Dermis blood vessel endothelial cell (primary cell): ENCODE results near the gene INO80C. TPM values are rescaled to one million over a fixed set of nuclear protein-coding genes. Genes with fewer than 3 reads are reported as not detected.
"Not testable (repeated sequence)": the region's sequence is repeated elsewhere in the genome, so short reads cannot be mapped to it uniquely, and the experiment has no call there.

Experiments used
- DNase-seq: peaks from one replicate; pipeline ENCODE4 v3.0.0; 2010
- total RNA-seq: library from RNA; depleted of rRNA; stranded (reverse); fragments of >200 nt; gene quantifications from 2 replicates; pipeline ENCODE4 v1.2.3, GENCODE V29; 2014

The INO80C gene
- total RNA-seq, 1 donor from 2014 or later, result 8.7 TPM

DNA sequence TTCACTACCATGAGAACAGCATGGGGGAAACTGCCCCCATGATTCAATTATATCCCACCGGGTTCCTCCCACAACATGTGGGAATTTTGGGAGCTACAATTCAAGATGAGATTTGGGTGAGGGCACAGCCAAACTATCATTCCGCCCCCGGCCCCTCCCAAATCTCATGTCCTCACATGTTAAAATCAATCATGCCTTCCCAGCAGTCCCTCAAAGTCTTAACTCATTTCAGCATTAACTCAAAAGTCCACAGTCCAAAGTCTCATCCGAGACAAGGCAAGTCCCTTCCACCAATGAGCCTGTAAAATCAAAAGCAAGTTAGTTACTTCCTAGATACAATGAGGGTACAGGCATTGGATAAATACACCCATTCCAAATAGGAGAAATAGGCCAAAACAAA lies 10.2 kb downstream of the INO80C start:
- not testable (repeated sequence) for DNase-seq

DNA sequence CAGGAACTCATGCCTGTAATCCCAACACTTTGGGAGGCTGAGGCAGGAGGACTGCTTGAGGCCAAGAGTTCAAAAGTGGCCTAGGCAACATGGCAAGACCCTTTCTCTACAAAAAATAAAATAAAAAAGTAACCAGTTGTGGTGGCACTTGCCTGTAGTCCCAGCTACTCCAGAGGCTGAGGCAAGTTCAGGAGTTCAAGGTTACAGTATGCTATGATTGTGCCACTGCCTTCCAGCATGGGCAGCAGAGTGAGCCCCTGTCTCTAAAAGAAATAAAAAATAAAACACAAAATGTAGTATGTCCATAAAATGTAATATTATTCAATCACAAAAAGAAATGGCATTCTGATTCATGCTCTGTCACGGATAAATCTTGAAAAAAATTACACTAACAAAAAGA lies 11.9 kb downstream of the INO80C start:
- DNase-seq, result no peak

DNA sequence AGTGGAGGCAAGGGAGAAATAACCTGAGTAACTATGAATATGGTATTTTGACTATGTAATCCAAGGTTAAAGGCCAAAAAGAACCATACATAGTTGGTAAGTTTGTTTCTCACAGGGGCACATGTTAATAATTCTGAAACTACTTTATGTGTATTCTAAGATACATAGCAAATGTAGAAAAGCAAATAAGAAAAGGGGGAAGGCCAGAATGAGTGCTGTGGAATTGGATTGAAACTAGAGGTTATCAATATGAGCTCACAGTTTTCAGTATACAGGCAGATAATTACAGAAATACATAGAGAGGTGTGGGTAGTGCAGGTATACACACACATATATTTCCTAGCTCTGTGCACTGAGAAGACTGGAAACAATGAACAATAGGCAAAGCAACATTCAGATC lies 13.7 kb downstream of the INO80C start:
- no peak for DNase-seq

DNA sequence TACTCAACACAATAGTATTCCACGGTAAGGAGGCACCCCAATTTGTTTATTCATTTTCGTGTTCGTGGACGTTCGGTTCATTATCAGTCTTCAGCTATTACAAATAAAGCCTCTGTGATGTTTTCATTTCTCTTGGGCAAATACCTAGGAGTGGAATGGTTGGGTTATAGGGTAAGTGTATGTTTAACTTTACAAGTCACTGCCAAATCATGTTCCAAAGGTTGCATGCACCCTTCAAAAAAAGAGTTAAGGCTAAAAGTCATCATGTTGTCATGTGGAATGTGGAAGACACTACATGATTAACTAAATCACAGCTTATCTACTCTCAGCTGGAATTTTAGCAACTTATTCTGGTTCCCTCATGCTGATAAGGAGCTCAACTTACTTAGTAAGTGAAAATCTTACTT lies 15.8 kb downstream of the INO80C start:
- no peak for DNase-seq

DNA sequence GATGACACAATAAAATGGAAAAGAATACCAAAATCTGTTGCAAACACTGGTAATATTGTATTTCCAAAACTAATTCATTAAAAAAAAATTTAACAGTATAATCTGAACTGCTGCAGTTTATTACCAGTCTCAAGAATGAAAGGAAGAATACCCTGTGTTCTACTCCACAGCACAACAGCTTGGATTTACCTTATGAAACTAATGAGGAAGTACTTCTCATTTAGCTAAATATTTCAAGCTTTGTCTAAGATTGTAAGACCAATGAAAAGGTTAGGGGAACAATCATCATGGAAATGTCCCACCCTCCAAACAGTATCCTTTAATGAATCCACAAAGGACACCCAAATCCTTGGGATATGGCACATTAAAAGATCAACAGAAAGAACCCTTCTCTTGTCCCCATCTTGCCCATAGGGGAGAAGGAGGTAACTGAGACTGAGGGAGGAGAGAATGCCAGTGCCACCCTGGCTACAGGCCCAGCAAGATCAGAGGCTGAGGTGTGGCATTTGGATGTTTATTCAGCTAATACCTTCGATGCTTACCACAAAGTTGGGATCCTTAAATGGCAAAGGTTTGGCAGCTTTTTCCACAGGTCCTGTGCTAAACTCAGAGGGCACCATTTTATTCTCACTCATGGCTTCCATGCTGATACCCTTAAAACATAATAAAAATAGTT lies 17.7 kb downstream of the INO80C start:
- DNase-seq, result no peak

DNA sequence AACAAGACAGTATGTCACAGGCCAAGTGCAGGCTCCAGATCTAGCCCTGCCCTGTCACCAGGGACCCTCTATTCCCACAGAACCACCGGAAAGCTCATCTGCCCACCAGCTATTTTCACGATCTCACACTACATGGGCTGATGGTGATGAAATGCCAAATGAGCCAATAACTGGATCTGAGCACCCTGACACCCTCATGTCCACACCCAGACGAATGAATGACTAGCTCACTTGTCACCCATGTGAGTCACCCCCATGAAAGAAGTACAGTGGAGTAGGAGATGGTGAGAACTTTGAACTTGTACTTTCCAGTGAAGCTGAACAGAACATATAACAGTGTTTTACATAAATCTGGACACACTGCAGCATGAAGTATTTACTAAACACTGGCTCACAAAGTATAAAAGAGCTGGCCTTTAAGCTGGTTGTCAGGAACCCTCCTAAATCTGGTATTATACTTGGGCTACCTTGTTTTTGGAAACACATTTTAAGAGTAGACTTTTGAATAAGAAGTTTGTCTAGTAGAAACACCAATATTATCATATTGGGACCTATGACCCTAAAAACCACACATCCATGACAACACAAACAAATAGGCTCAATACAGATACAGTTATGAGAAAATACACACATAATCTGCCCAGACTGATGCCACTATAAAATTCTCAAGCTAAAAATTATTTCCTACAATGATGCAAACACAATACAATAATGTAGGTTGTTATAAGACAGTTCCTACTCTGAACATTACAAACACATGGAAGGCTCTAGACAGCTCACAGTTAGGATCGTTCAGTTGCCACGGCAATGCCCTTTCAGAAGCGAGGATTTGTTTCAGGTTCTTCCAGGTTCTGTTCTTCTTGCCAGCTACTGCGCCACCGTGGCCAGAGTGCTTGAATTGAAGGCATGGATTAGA lies 19.0 kb downstream of the INO80C start:
- peak; percentile 58 for DNase-seq

DNA sequence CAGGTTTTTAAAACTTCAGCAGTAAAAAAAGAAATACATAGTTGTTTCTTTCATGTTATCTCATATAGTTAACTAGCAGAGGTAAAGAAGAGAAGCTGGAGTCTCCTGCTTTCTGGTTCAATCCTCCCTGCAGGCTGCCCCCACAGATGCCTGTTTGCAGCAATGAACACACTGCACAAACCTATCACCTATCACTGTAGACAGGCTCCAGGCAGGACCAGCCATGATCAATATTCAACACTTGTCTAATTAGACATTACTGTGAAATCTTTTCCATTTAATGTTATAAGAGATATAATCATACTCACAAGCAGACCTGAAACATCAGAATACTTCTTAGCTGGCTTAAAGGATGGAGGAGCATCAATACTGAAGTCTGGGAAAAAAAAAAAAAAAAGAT lies 19.8 kb downstream of the INO80C start:
- DNase-seq, result no peak

DNA sequence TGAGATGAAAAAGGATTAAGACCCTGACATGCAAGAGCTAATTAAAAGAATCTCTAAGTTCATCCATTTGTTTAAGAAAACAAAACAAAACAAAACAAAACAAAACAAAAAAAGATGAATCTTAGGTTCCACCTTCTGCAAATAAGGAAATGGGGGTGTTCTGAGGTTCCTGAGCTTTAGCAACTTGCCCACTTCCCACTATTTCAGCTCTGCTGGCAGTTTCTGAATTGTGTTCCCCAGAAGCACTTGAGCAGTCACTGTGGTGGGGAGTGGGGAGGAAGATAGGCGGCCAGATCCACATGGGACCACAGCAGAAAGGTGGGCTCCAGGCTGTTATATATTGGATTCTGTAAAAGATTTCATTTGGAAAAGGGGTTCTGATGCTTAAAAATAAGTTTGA lies 20.3 kb downstream of the INO80C start:
- no peak for DNase-seq

DNA sequence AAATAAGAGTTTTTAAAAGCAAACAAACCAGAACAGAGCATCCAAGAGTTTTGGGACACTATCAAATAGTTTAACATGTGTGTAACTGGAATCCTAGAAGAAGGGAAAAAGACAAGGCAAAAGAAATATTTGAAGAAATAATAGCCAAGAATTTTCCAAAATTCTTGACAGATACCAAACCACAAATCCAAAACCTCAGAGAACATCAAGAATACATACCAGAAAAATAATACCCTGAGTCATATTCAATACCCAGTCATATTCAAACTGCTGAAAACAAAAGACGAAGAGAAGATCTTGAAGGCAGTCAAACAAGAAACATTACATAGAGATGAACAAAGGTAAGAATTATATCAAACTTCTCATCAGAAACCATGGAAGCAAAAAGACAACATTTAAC lies 22.9 kb downstream of the INO80C start:
- no peak for DNase-seq

DNA sequence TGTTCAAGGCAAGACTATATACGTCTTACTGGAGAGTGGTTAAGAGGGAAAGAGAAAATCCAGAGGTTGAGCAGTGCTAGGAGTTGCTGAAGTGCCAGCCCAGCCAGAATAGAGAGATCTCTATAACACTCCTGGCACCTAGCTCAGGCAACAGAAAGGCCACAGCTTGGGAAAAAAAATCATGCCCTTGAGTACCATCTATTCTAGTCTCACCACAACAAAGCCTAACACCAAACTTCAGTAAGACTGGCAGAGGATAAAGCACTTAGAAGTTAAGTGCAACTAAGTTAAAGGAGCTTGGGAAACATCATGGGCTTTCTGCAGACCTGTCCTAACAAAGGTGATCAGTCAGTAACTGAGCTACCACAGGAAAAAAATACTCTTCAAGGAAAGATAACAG lies 24.2 kb downstream of the INO80C start:
- DNase-seq, result no peak

DNA sequence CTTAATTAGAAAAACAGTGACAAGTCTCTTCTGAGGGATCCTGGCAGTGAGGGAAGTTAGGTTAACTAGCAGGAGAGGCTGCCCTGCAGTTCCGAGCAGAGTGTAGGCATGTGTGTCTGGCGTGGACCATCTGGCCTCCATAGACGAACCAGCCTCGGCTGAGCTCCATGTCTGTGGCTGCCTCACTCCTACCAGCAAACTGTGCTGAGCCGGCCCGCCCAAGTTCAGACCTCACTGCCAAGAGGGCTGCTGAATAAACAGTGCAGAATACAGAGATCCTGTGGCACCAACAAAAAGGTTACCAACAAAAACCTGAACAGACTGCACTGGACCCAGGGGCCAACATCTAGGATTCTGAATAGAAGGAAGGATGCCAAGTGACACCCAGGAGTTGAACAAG lies 27.3 kb downstream of the INO80C start:
- DNase-seq, result no peak

DNA sequence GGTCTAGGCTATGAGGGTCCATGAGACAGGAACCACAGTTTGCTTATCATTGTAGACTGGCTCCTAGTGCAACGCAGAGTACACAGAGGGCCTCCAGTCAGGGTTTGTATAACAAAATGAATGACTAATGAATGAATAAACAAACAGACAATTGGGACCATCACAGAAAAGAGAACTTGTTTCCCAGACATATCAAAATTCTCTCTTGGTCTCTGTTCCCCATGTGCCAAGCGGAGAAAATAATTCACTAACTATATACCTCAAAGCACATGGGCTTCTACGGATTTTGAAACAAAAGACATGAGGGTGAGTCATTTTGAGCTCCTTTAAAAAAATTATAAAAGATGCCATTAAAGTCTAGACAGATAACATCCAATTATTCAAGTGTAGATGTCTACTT lies 28.0 kb downstream of the INO80C start:
- no peak for DNase-seq

DNA sequence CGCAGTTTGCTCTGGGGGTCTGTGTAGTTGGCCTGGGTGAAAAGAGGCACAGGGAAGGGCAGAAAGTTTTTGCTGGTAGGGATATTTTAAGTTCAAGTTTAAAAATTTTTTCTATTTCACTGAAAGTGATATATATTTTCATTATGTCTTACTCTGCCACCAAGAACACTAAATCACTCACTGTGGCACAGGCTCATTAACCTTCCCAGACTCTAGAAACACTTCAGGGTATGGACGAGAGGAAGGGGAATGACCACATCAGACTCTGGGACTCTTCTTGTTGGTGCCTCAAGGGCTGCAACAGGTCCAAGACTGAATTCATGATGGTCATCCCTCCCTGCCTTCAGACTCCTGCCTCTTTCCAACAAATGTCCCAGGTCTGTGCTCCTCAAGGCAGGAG lies 29.0 kb downstream of the INO80C start:
- no peak for DNase-seq

DNA sequence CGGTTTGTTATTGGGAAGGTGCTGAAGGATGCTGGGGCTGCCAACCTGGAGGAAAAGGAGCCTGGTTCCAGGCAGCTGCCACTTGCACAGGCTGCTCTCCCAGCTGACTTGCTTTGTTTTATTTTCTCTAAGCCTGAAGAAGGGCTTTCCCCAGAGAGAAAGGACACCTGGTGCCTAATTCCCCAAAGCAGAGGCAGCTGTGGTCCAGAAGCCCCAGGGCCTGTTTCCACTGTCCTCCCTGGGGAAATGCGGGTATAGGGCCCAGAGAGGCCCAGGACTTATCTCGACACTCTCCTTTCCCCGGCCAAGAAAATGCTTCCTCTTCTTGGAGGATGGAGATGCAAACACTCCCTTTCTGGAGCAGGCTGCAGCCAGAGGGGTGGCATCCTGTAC lies 30.1 kb downstream of the INO80C start:
- DNase-seq, result no peak

DNA sequence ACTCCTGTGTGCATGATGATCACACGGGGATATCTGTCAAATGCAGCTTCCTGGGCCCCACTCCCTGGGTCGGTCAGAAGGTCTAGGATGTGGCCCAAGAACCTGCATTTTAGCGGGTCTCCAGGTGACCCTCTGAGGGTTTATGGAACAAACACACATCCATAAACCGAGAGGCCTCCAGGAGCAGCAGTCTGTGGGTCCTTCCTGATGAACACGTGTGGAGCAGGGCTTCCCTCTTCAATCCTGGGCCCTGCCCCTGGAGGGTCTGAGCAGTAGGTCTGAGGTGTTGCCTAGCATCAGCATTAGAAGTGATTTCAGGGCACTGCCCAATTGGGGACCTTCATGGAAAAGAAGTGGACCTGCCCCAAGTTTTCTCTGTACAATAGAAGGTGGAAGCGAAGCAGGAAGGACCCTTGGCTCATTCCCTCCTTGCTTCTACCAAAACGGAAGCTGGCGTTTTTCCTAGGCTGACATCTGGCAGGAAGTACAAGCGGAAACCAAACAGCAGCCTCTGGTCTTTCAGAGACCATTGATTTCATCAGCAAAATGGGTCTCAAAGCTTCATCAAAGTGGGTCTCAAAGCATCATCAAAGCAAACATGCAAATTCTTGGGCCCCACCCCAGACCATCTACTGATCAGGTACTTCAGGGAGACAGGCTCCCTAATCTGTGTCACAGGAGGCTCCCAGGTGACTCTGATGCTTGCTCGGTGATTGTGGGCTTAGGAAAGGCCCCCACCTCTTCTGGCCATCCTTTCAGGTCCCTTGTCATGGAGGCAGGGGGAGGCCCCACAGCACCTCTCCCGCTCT lies 30.7 kb downstream of the INO80C start:
- DNase-seq, result peak; percentile 85

DNA sequence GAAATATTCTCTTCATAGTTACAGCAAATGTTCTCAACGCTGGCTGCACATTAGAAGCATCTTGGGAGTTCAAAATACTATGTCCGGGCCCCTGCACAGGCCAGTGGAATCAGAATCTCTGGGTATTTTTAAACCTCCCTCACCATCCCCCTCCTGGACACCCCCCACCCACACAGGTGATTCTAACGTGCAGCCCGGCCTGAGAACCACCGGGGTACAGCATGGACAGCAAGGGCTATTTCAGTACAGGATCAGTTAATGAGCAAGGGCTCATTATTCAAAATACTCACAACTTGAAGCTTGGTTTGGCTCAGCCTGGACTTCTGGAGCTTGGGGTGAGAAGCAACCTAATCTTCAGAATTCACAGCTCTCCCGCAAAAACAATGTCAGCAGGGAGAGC lies 31.4 kb downstream of the INO80C start:
- DNase-seq, result no peak

DNA sequence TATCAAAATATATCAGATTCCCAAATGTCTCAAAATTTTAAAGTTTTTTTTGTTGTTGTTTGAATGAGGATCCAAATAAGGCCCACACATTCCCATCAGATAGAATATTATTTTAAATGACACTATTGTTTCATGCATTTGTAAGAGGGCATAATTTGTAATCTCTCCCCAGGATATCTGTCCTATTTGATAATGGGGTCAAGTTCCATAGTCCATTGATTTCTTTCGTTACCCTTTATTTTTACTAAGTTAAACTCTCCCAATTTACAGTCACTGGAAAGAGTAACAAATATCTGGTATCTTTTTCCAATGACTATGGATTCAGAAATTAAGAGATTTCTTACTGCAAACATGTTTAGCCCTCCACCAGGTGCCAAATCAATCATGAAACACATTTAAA lies 32.4 kb downstream of the INO80C start:
- DNase-seq, result no peak

DNA sequence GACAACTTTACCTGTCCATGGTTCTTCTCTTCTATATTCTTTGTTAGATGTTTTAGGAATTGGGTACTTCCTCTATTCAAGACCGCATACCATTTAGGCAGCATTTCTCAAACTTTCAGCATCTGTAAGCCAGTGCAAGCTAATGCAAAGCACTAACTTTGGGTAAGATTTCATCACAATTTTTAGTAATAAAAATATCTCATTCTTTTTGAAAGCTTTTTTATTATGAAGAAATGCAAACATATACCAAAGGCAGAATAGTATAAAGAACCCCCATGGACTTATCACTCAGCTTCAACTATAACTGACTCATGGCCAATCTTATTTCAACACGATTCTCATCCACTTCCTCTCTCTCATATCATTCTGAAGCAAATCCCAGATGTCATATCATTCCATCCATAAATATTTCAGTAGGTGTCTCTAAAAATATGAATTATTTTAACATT lies 32.9 kb downstream of the INO80C start:
- peak; percentile 39 for DNase-seq

DNA sequence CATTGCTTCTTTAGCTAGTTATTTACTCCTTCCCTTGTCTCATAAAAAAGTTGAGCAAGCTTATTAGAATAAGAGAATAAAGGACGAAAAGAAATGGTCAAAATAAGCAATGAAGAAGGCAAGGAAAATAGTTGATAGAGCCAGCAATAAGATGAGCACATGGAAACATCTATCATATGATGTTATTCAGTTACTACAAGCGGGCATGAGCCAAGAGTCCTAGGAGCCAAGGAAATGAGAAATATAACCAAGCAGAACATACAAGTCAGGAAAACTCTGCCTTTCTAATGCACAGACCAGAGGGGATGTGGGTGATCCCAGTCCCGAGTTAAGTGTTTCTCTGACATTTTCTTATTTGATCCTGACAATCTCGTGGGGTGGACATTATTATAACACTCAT lies 33.9 kb downstream of the INO80C start:
- DNase-seq, result peak; percentile 41

DNA sequence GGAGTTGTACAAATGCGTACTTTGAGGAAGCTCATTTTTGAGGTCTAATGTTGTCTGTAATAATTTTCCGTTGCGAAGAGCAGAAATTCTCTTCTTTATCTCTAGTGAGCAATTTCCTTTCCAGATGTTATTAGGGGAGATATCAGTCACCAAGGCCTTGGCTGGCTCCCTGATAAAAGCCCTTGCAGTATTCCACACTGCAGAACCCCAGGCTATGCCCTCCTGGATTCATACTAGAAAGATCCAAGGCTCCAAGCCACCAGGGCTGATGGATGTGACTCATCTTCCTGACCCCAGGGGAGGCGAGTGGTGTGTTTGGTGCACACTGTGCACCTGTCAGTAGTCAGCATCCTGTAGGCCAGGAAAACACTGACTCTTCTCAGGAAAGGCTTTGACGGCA lies 34.7 kb downstream of the INO80C start:
- DNase-seq, result peak; percentile 95

DNA sequence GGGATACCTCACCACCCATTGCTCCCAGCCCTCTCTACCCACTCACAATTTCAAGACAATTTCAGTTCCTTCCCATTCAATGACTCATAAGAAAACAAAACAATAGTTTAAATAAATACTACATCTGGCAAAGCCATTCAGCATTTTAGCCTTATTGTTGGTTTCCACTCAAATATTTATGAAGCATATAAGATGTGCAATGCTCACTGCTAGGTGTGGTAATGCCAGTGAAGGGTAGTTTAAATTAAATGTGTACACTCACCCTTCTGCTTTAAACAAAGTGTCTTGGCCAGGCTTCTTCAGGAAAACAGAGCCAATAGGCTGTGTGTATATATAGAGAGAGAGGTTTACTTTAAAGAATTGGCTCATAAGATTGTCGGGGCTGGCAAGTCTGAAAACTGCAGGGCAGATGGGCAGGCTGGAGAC lies 37.0 kb downstream of the INO80C start:
- peak; percentile 69 for DNase-seq

DNA sequence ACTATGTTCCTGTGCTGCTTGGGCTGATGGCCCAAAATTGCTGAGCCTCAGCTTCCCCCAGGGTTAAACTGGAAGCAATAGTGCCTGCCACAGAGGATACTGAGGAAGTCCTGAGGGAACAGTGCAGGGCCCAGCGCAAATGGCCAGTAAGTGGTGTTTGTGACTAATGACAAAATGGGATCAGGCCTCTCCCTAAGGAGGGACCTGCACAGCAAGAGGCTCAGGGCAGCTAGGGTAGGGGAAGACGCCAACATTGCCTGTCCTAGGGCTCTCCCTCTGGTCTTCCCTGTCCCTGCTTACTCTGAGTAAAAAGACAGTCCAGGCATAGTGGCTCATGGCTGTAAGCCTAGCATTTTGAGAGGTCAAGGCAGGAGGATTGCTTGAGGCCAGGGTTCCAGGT lies 37.8 kb downstream of the INO80C start:
- no peak for DNase-seq
